ENCODE results near the gene CAMTA1.
"Not testable (repeated sequence)": the region's sequence is repeated elsewhere in the genome, so short reads cannot be mapped to it uniquely, and the experiment has no call there.

CAMTA1 gene

DNA sequence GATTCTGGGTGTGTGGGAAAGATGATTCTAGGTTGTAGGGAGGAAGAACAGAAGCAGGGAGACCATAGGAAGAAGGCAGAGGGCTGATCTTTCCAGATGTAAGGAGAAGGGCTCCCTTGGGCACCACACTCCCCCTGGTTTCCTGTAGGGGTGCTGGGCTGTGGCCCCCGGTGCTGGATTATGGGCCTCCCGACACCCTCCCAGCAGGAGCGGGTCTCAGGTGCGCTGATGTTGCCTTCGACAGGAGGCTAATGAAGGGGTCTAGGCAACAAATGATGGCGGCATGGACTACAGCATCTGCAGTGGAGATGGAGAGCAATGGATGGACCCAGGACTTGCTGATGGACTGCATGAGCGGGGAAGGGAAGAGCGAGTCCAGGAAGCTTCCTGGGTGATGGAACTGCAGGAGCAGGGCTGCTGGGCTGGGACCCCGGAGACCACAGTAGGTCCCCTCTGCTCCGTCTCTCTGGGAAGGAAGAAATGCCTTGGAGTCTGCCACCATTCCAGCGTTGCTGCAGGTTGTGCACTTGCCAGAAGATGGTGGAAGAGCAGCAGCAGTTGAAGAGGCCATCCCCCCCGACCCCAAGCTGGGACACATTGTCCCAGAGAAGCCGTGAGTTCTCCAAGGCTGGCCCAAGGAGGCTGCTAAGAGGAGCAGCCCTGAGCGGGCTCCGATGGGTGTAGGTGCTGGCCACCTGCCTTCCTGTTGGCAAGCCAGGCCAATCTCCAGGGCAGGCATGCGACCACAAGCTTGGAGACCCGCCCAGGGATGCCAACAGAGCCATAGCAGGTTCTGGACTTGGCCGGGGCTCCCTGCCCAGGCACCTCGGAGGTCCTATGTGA lies 890.4 kb downstream of the CAMTA1 start:
- no peak overlapping the region for H3K27ac ChIP-seq
- no peak for DNase-seq (ENCODE audit: low read depth, low spot score)

DNA sequence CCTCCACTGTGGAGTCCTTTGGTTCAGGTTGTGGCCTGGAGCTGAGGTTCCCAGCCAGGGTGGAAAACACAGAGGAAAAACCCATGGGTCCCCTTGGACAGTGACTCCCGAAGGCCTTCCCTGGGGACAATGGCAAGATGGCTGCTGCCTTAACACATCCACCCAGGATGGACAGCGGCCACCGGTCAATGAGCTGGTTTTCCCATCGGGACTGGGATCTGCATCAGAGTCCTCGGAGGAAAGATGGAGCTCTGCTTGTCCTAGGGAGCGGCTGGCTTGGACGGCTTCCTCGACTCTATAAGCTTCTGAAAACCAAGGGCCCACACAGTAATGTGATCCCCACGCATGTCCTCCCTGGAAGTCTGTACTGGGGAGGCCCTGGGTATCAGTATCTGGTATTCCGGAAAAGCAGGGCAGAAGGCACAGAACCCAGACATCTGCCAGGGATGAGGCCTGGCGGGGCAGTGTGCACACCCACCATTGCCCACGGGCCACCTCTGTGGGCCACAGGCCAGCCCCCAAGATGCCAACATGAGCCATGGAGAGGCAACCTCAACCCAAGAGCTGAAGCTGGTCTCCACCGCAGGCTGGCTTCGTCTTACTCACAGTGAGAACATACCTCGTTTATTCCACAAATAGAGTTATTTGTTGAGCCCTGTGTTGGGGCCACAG lies 891.2 kb downstream of the CAMTA1 start:
- no peak overlapping the region for H3K27ac ChIP-seq
- DNase-seq (ENCODE audit: low read depth, low spot score) = no peak

DNA sequence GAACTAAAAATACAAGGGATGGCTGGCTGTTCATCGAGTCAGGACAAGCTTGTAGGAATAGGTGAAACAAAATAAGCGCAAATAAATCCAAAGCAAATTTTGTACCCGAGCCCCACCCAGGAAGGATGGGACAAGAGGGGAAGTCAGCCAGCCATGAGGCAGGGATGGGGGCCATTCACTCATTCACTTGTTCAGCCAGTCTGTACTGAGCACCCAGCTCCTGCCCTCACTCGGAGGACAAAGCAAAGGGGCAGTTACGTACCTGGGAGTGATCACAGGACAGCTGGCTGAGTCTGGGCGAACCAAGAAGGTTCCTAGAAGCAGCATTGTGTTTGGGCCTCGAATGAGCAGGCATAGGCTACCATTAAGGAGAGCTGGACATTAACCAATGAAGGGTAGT lies 891.9 kb downstream of the CAMTA1 start:
- no peak overlapping the region for H3K27ac ChIP-seq
- DNase-seq (ENCODE audit: low read depth, low spot score) = no peak

DNA sequence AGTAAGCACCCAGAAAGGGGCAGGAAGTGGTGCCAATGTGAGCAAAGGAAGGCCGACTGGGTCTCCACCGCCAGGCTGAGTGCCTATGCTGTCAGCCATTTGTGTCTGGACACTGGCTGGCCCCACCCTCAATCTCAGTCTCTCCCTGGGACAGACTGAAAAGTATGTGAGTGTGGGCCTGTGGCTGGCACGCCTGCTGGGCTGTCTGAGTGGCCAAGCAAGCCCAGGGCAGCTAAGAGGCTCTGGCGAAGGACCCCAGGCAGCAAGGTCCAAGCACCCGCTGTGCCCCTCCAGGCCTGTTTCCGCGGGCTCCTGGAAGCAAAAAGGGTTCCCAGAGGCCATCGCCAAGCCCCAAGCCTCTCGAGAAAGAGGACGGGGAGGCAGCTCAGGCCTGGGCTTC lies 892.6 kb downstream of the CAMTA1 start:
- H3K27ac ChIP-seq = no peak overlapping the region
- DNase-seq (ENCODE audit: low read depth, low spot score) = no peak

DNA sequence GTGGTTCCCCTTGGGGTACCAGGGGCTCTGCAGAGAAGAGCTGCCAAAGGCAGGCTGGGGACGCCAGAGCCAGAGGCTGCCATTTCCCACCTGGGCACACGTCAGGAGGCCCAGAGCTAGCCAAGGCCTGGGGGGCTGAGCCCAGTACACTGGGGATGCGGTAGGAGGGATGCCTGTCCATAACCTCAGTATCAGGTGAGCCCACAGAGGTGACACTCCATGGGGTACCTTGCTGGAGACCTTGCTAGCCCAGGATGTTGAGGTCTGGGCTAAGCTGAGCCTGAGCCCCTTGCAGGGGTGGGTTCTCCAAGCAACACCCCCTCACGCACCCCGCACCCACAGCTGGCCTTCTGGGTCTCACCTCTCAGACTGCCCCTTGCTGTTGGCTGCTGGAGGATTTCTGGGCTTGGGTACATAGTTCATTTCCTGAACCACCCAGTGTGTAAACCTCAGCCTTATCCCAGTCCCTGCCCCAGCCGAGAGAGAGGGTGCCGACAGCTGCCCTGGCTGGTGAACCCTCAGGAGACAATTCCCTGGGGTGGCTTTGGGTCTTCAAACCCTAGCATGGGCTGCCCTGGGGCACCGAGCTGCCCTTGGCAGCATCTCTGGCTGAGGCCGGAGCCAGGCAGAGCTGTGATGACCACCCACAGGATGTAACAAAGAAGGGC lies 893.4 kb downstream of the CAMTA1 start:
- no peak overlapping the region for H3K27ac ChIP-seq
- no peak for DNase-seq (ENCODE audit: low read depth, low spot score)

DNA sequence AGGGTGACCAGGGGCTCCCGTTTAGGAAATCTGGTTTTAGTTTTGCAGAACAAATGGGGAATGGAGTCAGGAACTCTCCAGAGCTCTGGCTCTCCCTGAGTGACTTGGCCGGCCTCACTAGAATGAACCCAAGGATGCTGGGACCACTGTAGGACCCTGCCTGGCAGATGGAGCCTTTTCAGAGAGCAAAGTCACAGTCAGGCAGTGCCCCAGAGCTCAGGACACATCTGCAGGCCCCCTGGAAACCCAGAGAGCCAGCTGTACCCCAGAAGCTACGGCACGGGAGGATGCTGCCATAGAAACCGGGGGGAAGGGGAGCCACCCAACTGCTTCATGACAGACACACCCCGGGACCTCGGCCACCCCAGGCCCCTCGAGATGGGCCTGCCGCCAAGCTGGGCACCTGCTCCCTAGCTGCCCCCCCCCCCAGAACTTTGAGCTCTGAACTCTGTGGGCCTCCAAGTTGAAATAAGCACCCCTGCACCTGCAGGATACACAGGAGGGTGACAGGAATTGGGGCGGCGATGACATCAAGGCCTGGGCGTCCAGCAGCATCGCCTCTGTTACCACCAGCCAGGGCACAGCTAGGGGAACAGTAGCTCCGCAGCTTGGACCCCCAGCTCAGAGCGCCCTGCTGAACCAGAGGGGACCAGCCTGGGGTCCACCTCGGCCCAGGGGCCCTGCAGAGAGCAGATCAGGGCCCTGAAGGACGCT lies 894.1 kb downstream of the CAMTA1 start:
- DNase-seq (ENCODE audit: low read depth, low spot score) = no peak
- no peak overlapping the region for H3K27ac ChIP-seq

DNA sequence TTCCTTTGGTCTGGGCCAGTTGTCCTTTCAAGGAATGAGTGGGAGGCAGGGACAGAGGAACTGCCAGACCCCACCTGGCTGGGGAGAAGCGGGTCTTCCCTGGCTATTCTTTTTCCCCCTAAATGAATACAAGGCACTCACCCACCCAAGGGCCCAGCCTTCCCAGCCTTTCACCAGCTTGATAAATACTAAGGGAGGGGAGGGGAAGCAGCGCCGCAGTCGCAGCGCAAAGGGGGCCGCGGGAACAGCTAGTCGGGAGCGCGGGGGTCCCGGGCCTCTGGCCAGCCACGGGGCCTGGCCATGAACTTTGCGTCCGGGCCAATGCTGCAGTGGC lies 894.6 kb downstream of the CAMTA1 start:
- H3K27ac ChIP-seq = no peak overlapping the region
- DNase-seq (ENCODE audit: low read depth, low spot score) = no peak

DNA sequence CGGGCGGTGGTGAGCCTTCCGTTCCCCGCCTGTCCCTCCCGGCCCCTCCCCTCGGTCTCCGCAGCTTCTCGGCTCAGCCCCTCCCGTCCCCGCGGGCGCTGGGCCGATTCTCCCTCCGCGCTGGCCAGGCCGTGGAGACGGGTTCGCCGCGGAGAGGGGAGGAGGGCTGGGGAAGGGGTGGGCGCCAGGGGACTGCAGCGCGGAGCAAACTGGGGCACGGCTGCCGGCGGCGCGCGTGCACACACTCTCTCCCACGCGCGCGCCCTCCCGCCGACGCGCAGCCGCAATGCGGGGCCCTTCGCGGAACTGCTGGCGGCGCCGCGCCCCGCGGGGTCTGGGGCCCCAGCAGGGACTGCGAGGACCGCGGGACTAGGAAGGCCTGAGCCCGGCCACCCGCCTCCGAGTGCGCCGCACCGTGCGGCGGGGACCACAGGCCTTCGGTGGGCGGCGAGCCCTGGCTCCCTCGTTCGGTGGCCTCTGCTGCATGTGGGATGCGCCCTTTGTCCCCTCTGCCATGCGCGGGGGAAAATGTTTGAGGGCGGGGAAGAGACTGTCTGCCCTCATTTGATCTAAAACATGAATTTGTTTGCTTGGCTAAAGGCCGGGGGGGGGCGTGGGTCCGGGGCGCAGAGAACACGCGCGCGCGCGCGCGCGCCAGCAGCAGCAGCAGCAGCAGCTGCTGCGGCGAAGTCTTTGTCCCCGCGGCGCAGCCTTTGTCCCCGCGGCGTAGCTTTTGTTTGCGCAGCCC lies 895.1 kb downstream of the CAMTA1 start:
- H3K27ac ChIP-seq = no peak overlapping the region
- DNase-seq (ENCODE audit: low read depth, low spot score) = no peak

DNA sequence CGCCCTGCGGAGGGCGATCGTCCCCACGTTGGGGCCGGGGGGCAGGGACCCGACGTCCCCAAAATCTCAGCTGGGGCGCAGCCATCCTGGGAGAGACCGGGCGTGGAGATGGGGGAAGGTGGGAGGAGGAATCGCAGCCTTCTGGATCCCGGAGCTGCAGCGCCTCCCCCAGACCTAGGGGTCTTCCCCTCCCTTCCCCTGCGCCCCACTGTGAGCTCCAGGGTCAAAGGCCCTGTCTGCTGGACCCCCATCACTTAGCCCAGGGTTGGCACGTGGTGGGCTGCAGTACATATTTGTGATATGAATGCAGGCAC lies 895.7 kb downstream of the CAMTA1 start:
- no peak for DNase-seq (ENCODE audit: low read depth, low spot score)
- H3K27ac ChIP-seq = no peak overlapping the region

DNA sequence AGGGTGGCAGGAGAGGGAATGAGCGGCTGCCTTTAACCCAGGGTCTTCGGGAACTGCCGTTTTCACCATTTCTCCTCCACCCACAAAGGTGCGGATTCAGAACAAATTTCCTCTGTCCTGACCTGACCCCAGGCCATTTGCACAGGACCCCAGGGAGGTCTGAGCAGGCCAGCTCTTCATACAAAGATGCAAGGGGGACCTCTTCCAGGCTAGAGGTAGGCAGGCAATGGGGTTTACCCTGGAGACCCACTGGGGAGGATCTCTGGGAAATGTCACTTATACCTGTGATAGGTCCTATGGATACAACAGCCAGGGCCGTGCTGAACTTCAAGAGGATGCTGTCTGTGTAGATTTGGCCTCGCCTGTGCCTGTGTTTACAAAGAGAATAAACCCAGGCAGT lies 896.1 kb downstream of the CAMTA1 start:
- no peak for DNase-seq (ENCODE audit: low read depth, low spot score)
- H3K27ac ChIP-seq = no peak overlapping the region

DNA sequence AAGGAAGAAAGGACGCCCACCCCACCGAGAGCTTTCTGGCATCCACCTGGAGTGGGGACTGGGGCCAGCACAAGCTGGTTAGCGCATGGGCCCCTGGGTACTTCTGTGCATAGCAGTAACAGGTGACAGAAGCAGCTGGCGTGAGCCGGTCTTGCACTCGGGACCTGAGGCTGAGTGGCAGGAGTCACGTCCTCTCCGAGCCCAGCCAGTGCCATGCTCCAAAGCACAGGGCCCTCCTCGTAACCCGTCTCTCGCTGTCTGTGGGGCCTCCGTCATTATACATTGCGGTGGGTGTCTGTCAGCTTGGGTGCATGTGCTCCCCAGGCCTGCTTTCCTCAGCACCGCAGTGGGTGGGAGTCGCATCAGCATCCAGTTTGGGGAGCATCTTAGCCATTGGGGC lies 898.3 kb downstream of the CAMTA1 start:
- no peak for DNase-seq (ENCODE audit: low read depth, low spot score)
- H3K27ac ChIP-seq = no peak overlapping the region

DNA sequence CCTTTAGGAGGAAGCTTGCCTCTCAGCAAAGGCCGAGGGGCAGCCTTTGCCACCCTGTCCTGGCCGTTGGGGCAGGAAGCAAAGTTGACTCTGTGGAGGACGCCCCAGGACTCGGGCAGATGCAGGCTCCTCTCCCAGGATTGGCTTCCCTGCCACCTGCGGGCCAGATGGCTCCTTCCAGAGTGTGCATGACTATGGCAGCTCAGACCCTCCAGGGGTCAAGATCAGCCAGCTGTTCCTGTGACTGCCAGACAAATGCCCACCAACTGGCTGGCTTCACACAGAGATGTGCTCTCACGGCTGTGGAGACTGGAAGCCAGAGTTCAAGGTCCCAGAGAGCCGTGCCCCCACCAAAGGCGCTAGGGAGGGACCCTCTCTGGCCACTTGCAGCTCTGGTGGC lies 898.9 kb downstream of the CAMTA1 start:
- no peak overlapping the region for H3K27ac ChIP-seq
- no peak for DNase-seq (ENCODE audit: low read depth, low spot score)

DNA sequence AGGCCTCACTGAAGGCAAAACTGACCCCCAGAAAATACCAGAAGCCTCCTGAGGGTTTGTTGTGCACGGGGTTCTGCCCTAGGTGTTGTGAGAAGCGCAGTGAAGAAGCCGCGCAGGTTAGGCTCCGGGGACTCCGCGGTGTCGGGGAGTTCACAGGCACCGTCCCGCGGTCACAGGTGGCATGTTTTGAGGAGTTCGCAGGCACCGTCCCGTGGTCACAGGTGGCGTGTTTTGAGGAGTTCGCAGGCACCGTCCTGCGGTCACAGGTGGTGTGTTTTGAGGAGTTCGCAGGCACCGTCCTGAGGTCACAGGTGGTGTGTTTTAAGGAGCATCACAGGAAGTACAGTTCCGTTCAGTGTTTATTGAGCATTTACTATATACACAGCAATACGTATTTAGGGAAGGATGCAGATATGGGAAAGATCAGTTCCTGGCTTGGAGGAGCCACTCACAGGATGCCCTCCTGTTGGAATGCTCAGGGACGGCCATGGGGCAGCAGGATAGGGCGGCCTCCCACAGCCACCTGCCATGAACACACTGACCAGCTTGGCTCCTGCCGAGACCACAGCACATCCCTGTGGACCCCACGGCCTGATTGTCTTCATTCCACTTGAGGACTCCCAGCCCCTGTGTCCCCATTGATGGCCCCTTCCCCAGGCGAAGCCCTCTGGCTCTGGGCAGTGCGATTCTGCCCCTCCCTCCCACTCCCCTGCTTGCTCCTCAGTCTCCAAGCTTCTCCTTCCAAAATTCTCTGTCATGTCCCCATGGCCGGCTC lies 899.8 kb downstream of the CAMTA1 start:
- no peak overlapping the region for H3K27ac ChIP-seq
- no peak for DNase-seq (ENCODE audit: low read depth, low spot score)

DNA sequence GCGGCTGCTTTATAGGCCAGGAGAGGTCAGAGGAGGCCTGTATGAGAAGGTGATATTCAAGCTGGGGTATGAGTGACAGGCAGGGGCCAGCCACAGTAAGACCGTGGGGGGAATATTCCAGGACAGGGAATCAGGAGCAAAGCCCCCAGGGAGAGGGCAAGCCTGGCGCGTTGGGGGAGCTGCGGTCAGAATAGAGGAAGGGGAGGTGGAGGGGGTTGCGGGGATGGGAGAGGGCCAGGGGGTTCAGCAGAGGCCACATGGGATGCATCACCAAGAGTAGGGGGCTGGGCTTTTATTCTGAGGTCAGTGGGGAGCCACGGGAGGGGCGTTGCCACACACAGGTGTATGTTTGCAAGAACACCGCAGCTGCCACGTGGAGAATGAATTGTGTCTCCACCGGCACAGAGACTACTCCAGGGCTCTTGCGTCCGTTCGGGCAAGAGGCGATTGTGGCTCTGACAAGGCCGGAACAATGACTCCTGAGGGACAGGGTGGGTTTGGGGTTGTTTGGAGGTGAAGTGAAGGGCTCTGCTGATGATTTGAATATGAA lies 901.1 kb downstream of the CAMTA1 start:
- H3K27ac ChIP-seq = no peak overlapping the region
- no peak for DNase-seq (ENCODE audit: low read depth, low spot score)

DNA sequence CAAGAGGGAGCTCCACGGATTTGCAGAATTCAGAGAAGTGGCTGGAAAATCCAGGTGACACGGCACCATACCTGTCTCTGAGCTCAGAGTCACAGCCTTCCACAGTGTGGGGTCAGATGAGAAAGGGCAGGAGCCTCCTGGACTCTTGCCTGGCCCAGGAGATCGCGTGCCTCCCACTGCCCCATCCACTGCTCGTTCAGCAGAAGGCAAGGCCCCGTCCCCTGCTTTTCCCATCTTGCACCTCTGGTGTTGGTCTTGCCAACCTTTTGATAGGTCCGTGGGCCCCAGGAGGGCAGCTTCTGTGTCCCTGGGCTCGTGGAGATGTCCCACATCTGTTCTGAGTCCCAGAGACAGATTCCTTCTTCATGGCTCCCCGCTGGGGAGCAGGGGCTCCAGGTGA lies 902.2 kb downstream of the CAMTA1 start:
- no peak for DNase-seq (ENCODE audit: low read depth, low spot score)
- no peak overlapping the region for H3K27ac ChIP-seq

DNA sequence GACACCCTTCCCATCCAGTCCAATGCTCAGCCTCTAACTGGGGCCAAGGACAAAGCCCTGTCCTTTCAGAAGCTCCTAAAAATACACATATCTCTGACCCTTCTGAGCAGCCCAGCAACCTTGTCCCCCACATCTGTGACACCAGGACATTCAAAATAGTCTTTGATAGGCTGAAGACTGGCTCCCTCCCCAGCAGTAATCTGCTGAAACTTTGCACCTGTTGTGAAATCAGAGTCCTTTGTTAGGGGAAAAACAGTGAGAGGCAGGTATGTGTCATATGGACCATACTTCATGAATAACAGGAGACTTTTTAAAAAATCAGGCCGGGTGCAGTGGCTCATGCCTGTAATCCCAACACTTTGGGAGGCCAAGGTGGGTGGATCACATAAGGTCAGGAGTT lies 903.4 kb downstream of the CAMTA1 start:
- H3K27ac ChIP-seq = no peak overlapping the region
- no peak for DNase-seq (ENCODE audit: low read depth, low spot score)

DNA sequence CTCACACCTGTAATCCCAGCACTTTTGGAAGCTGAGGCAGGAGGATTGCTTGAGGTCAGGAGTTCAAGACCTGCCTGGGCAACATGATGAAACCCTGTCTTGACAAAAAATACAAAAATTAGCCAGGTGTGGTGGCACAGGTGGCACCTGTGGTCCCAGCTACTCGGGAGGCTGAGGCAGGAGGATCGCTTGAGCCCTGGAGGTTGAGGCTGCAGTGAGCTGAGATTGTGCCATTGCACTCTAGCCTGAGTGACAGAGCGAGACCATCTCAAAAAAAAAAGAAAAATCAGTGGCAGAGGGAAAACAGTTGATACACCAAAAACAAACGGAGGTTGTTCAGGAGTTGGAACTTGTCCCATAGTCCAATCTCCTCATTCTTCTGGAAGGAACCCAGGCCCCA lies 904.1 kb downstream of the CAMTA1 start:
- DNase-seq (ENCODE audit: low read depth, low spot score); H3K27ac ChIP-seq: not testable (repeated sequence)

DNA sequence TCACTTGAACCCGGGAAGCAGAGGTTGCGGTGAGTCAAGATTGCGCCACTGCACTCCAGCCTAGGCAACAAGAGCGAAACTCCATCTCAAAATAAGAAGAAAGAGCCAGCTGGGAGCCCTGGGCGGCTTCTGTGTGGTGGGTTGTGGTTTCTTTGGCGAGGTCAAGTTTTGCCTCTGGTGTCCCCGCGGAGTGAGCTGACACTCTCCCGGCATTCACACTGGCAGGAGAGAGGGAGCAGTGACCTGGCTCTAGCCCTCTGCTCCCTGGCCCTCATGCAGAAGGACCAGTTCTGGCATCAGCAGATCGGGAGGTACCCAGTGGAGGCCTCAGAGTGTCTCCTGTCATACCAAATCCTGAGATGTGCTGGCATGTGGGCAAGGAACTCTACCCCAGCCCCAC lies 904.8 kb downstream of the CAMTA1 start:
- no peak overlapping the region for H3K27ac ChIP-seq
- DNase-seq (ENCODE audit: low read depth, low spot score) = no peak

DNA sequence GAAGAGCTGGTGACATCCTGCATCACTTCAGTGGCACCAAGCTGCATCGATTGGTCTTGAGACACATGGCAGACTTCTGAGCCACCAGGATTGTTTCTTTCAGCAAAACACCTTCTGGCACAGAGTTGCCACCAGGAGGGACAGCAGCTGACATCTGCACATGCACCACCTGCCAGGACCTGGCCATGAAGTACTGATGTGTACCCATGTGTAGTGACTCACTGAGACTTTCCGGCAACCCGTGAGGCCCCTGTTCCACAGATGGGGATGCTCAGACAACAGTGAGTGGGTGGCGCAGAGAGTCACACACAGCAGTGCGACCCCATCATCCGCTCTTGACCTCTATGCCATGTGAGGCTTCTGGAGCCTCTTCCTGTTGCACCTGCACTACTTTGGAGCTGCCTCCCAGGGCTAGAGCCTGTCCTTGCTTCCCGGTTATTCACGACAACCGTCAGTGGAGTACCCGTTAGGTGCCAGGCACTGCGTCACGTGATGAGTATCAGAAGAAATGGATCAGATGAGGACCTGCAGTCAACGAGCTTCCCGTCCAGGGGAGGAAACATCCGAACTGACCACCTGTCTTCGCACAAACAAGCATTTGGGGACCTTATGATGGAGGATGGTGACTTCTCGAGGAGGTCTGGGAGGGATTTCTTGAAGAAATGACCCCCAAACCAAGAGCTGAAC lies 905.4 kb downstream of the CAMTA1 start:
- H3K27ac ChIP-seq = no peak overlapping the region
- DNase-seq (ENCODE audit: low read depth, low spot score) = no peak
